K562 (cell line): ENCODE results near the gene NHLH1. TPM values are rescaled to one million over a fixed set of nuclear protein-coding genes. Genes with fewer than 3 reads are reported as not detected.

Experiments
- ATAC-seq: fragments of 200-7000 bp; cut with Tn5 transposase; 3 replicates; pipeline ENCODE4 v1.9.1; 2020; ENCODE audit warnings: moderate library complexity
- BruUV-seq: library from RNA; stranded (reverse); fragments of 400-500 nt; replicated peaks from 2 replicates; lab custom pipeline; 2021; lab: Mats Ljungman, UMichigan
- CTCF ChIA-PET: fragments of 300-600 bp; formaldehyde crosslinking; extraction: SDS; loops from one replicate; lab custom pipeline; 2021; ENCODE audit warnings: low intra/inter-chr PET ratio; lab: Yijun Ruan, JAX
- POLR2A ChIA-PET: fragments of 300-600, 350-650 bp; sonication (Branson Sonifier 250); formaldehyde crosslinking; extraction: SDS; loops from one replicate; lab custom pipeline; 2021; ENCODE audit warnings: antibody characterized with exemption, inconsistent platforms; lab: Yijun Ruan, JAX
- DNase-seq, 4 experiments: peaks; one replicate each; pipeline versions ENCODE4 v3.0.0 to v3.0.0-alpha.2; 2011 to 2018; ENCODE audit warnings: low spot score in 3 of 4, mixed read lengths in 3 of 4; ENCODE audit errors: extremely low read depth in 1 of 4
- FAIRE-seq: peaks from 2 replicates; lab custom pipeline; 2011; peaks lifted over from hg19 to GRCh38; lab: Jason Lieb, UNC
- H2AFZ ChIP-seq: 2 replicates; pipeline ENCODE4 v1.6.0; 2011; ENCODE audit warnings: low read depth, low read length, control low read depth, inconsistent platforms
- H3K27ac ChIP-seq: fragments of 200-600 bp; 3 replicates; pipeline ENCODE4 v1.8.0; 2011; ENCODE audit warnings: low read depth, mild to moderate bottlenecking, control low read depth, inconsistent platforms, low read length, moderate library complexity, mixed read lengths; ENCODE audit errors: extremely low read depth
- H3K27me3 ChIP-seq, 2 experiments: fragments of 300-600 bp in 1 of 2; 2 replicates in 1 of 2; 3 replicates in 1 of 2; pipeline versions ENCODE4 v1.6.0 to v1.8.0; 2011; ENCODE audit warnings: inconsistent platforms in 2 of 2, low read length in 2 of 2, mild to moderate bottlenecking in 1 of 2, mixed read lengths in 1 of 2, moderate library complexity in 1 of 2; ENCODE audit not compliant: control insufficient read depth in 2 of 2, insufficient read depth in 2 of 2
- H3K36me3 ChIP-seq: fragments of 300-600 bp; 3 replicates; pipeline ENCODE4 v1.8.0; 2011; ENCODE audit warnings: mild to moderate bottlenecking, low read length, inconsistent platforms; ENCODE audit not compliant: control insufficient read depth, insufficient read depth
- H3K4me1 ChIP-seq, 2 experiments: fragments of 200-600 bp in 1 of 2; replicated peaks in 1 of 2; 2 replicates in 1 of 2; 3 replicates in 1 of 2; pipeline versions ENCODE4 v1.5.1 to v1.8.0; 2011; ENCODE audit warnings: inconsistent platforms in 2 of 2, low read length in 2 of 2, mild to moderate bottlenecking in 1 of 2, mixed read lengths in 1 of 2, moderate library complexity in 1 of 2; ENCODE audit not compliant: control insufficient read depth in 2 of 2, insufficient read depth in 2 of 2
- H3K4me2 ChIP-seq: 2 replicates; pipeline ENCODE4 v1.6.1; 2011; ENCODE audit warnings: low read length, control low read depth, inconsistent platforms, mixed read lengths; ENCODE audit not compliant: insufficient read depth
- H3K4me3 ChIP-seq: fragments of 200-600 bp; sonication (generic), shearing (Covaris generic); 2 replicates; pipeline ENCODE4 v1.5.1; 2016; ENCODE audit warnings: control low read depth, inconsistent platforms
- H3K79me2 ChIP-seq: fragments of 200-600 bp; 3 replicates; pipeline ENCODE4 v1.8.0; 2011; ENCODE audit warnings: low read length, inconsistent platforms; ENCODE audit not compliant: control insufficient read depth, insufficient read depth
- H3K9ac ChIP-seq, 2 experiments: 2 replicates each; pipeline versions ENCODE4 v1.6.0 to v1.6.1; 2011; ENCODE audit warnings: low read depth in 2 of 2, low read length in 2 of 2, control low read depth in 1 of 2, inconsistent platforms in 1 of 2, mild to moderate bottlenecking in 1 of 2, mixed read lengths in 1 of 2; ENCODE audit not compliant: insufficient read depth in 1 of 2
- H3K9me1 ChIP-seq: one replicate; pipeline ENCODE4 v1.6.0; 2011; ENCODE audit warnings: inconsistent platforms, mild to moderate bottlenecking, low read length, moderate library complexity; ENCODE audit not compliant: control insufficient read depth, insufficient read depth
- H3K9me3 ChIP-seq: replicated peaks from 2 replicates; pipeline ENCODE4 v1.5.1; 2011; ENCODE audit warnings: low read depth, low read length, inconsistent platforms; ENCODE audit not compliant: control insufficient read depth, insufficient read depth
- H4K20me1 ChIP-seq: replicated peaks from 2 replicates; pipeline ENCODE4 v1.6.1; 2011; ENCODE audit warnings: low read length, inconsistent platforms, mixed read lengths; ENCODE audit not compliant: control insufficient read depth, insufficient read depth
- CBX3 ChIP-seq, 2 experiments: IDR thresholded peaks; 1 replicate in 1 of 2; 2 replicates in 1 of 2; pipeline ENCODE4 v1.6.1; 2012; ENCODE audit warnings: inconsistent platforms in 2 of 2, low read length in 2 of 2, borderline replicate concordance in 1 of 2, control low read depth in 1 of 2
- CBX5 ChIP-seq: IDR thresholded peaks from 2 replicates; pipeline ENCODE4 v1.6.1; 2014; ENCODE audit warnings: low read depth, borderline replicate concordance
- EWSR1 ChIP-seq: fragments of 450-650 bp; IDR thresholded peaks from 2 replicates; pipeline ENCODE4 v1.6.1; 2018; ENCODE audit warnings: borderline replicate concordance, mild to moderate bottlenecking, low read depth, moderate library complexity; ENCODE audit not compliant: partially characterized antibody
- HMG20B ChIP-seq: fragments of 250-450 bp; sonication (Bioruptor Pico); IDR thresholded peaks from 2 replicates; pipeline ENCODE4 v1.5.0; 2021; ENCODE audit warnings: mild to moderate bottlenecking
- KAT7 ChIP-seq: sonication (generic); formaldehyde crosslinking; IDR thresholded peaks from 2 replicates; pipeline ENCODE4 v1.8.0; 2022; ENCODE audit warnings: missing genetic modification reagents, mild to moderate bottlenecking, borderline replicate concordance
- RAD21 ChIP-seq, 2 experiments: fragments of 250-450 bp in 1 of 2; fragments of 450-650 bp in 1 of 2; sonication (Bioruptor Pico) in 1 of 2; formaldehyde crosslinking in 1 of 2; IDR thresholded peaks in 1 of 2; conservative IDR thresholded peaks in 1 of 2; 2 replicates each; pipeline versions ENCODE4 v1.4.0 to v1.8.0; 2020 to 2022; ENCODE audit warnings: mild to moderate bottlenecking in 2 of 2, moderate library complexity in 1 of 2
- YY1 ChIP-seq, 3 experiments: IDR thresholded peaks; 2 replicates each; pipeline ENCODE4 v1.6.1; 2011; ENCODE audit warnings: low read length in 2 of 3, mild to moderate bottlenecking in 2 of 3, moderate library complexity in 2 of 3, borderline replicate concordance in 1 of 3, control low read depth in 1 of 3, low read depth in 1 of 3; ENCODE audit not compliant: insufficient read depth in 3 of 3, insufficient replicate concordance in 2 of 3, control insufficient read depth in 1 of 3, insufficient read length in 1 of 3; ENCODE audit errors: extremely low read depth in 1 of 3
- ZNF75A ChIP-seq: fragments of 450-650 bp; formaldehyde crosslinking; IDR thresholded peaks from 2 replicates; pipeline ENCODE4 v1.4.0; 2020; ENCODE audit warnings: mild to moderate bottlenecking
- WGBS: fragments of 100-300 bp; shearing (Covaris generic); methylation state at CpG from one replicate; pipeline ENCODE4 v1.1.6; 2016; ENCODE audit warnings: low coverage, mixed read lengths; ENCODE audit not compliant: insufficient coverage; ENCODE audit errors: missing lambda C conversion rate; 5-methylcytosine and 5-hydroxymethylcytosine counted together
- in situ Hi-C: fragments of 300-500 bp; cut with MboI; formaldehyde crosslinking; loops from 4 replicates; pipeline ENCODE4 v1.15.0; 2018; ENCODE audit warnings: inconsistent platforms, mixed read lengths
- intact Hi-C: fragments of 100-400 bp; cut with micrococcal nuclease; formaldehyde crosslinking; loops from 2 replicates; pipeline ENCODE4 v1.14.2; 2022
- polyA plus RNA-seq, 8 experiments: library from polyadenylated mRNA; depleted of rRNA in 4 of 8; stranded (reverse) in 5 of 8; unstranded in 3 of 8; fragments of >200 nt; fragmentation: Nextera tagmentation in 2 of 8; fragmentation: Illumina TruSeq in 1 of 8; extraction: Ambion mirVana in 2 of 8; extraction: Trizol in 1 of 8; gene quantifications; 2 replicates each; pipeline versions ENCODE4 v1.2.1 to v1.2.3, GENCODE V29; 2011 to 2014; ENCODE audit warnings: inconsistent platforms in 1 of 8, missing spikeins in 1 of 8
- total RNA-seq, 7 experiments: library from RNA; depleted of rRNA in 6 of 7; stranded (reverse); fragments of >200 nt in 6 of 7; fragmentation: Illumina TruSeq in 2 of 7; extraction: Trizol in 2 of 7; gene quantifications; 2 replicates each; pipeline versions ENCODE4 v1.2.1 to v1.2.3, GENCODE V29; 2011 to 2021; ENCODE audit warnings: low replicate concordance in 1 of 7
- TF ChIP-seq, protein P1 (sequence below), 2 experiments: fragments of 450-650 bp; conservative IDR thresholded peaks; 2 replicates each; pipeline ENCODE4 v1.6.1; 2017; ENCODE audit warnings: mild to moderate bottlenecking in 2 of 2, moderate library complexity in 2 of 2
- TF ChIP-seq, protein P2 (sequence below): sonication (generic); formaldehyde crosslinking; IDR thresholded peaks from 2 replicates; pipeline ENCODE4 v1.8.1; 2023; ENCODE audit warnings: missing genetic modification reagents, mild to moderate bottlenecking, borderline replicate concordance
- TF ChIP-seq, protein P3 (sequence below): fragments of 450-650 bp; formaldehyde crosslinking; IDR thresholded peaks from 2 replicates; pipeline ENCODE4 v1.4.0; 2020; ENCODE audit warnings: mild to moderate bottlenecking, moderate library complexity

NHLH1 gene
- total and polyA plus RNA-seq, 9 of the 15 experiments (the other 6 are each of a cell fraction or from before 2014, with no cell fraction given), result 0.09 to 1.3 (median 0.35) TPM; not detected in 1

DNA sequence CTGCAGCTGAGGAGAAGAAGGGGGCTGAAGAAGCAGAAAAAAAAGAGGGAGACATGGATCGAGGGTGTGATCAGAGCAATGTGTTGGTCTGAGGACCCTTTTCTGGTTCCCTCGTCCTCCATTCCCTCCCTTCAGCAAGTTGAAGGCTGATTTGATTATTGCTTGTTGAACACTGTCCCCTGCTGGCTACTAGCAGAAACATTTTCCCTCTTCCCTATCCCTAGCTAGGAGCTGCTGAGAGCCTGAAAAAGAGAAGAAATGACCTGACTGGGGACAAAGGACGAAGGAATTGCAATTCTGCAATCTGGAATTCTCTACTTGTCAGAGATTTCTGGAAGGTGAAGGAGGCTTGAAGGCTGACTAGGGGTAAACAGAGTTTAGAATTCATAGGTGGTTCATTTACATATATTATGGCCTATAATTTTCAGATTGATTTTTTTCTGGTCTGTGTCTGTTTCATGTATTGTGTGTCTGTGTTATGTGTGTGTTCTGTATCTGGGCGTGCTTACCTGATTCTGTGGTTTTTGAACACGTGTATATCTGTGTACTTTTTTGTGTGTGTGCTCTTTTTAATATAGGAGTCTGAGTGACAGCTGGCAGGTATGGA, 9.8 kb downstream of the NHLH1 start:
- intact Hi-C loops, result loop anchor here (1.0 to 5.0 kb wide), 9 partner anchors 14 to 291 kb away; partner anchors contain the start of genes DCAF8 and PEX19
- peak; percentile 72 to 82 (median 74) for DNase-seq
- ChIA-PET CTCF (interaction anchor here (0.5 to 1.7 kb wide), 9 partner anchors 22 to 613 kb away, joined by 3 to 12 read pairs (median 4); no protein-coding TSS in a partner anchor), POLR2A (interaction anchor here (0.6 to 5.7 kb wide), 15 partner anchors 9 to 553 kb away, joined by 3 to 37 read pairs (median 4); no protein-coding TSS in a partner anchor)
- Histone ChIP-seq H3K4me2 (peak overlapping the region; percentile 35), H3K9ac (0 out of 4 replicates have a peak overlapping the region, but pooled peaks of 1 of the 2 experiments have one; percentile 4), H4K20me1 (no peaks in the 10 kb centered on the region), H3K36me3 (no peaks in the 10 kb centered on the region), H3K9me1 (no peaks in the 10 kb centered on the region), H3K4me3 (no peak overlapping the region), H2AFZ (peak overlapping the region; percentile 67), H3K27ac (no peak overlapping the region), H3K4me1 (peaks cover 17 to 22% of the 10 kb centered on the region in 2 experiments), H3K79me2 (no peaks in the 10 kb centered on the region), H3K27me3 (no peaks in the 10 kb centered on the region; a peak in 1 of 5 replicates), H3K9me3 (no peaks in the 10 kb centered on the region)
- ATAC-seq, result peak; percentile 85
- peak; percentile 91 for FAIRE-seq
- WGBS, result 2% methylated on average over 4 of the region's 5 CpGs
- no TSS peak for BruUV-seq
- in situ Hi-C loops, result loop anchor here (10.0 kb wide), 1 partner anchor 272 kb away; no protein-coding TSS in a partner anchor
- TF ChIP-seq, protein P1, sequence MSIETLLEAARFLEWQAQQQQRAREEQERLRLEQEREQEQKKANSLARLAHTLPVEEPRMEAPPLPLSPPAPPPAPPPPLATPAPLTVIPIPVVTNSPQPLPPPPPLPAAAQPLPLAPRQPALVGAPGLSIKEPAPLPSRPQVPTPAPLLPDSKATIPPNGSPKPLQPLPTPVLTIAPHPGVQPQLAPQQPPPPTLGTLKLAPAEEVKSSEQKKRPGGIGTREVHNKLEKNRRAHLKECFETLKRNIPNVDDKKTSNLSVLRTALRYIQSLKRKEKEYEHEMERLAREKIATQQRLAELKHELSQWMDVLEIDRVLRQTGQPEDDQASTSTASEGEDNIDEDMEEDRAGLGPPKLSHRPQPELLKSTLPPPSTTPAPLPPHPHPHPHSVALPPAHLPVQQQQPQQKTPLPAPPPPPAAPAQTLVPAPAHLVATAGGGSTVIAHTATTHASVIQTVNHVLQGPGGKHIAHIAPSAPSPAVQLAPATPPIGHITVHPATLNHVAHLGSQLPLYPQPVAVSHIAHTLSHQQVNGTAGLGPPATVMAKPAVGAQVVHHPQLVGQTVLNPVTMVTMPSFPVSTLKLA (conservative IDR thresholded peaks at IDR 0.05), result no peak
- no peak for TF ChIP-seq CBX5
- TF ChIP-seq, protein P2, sequence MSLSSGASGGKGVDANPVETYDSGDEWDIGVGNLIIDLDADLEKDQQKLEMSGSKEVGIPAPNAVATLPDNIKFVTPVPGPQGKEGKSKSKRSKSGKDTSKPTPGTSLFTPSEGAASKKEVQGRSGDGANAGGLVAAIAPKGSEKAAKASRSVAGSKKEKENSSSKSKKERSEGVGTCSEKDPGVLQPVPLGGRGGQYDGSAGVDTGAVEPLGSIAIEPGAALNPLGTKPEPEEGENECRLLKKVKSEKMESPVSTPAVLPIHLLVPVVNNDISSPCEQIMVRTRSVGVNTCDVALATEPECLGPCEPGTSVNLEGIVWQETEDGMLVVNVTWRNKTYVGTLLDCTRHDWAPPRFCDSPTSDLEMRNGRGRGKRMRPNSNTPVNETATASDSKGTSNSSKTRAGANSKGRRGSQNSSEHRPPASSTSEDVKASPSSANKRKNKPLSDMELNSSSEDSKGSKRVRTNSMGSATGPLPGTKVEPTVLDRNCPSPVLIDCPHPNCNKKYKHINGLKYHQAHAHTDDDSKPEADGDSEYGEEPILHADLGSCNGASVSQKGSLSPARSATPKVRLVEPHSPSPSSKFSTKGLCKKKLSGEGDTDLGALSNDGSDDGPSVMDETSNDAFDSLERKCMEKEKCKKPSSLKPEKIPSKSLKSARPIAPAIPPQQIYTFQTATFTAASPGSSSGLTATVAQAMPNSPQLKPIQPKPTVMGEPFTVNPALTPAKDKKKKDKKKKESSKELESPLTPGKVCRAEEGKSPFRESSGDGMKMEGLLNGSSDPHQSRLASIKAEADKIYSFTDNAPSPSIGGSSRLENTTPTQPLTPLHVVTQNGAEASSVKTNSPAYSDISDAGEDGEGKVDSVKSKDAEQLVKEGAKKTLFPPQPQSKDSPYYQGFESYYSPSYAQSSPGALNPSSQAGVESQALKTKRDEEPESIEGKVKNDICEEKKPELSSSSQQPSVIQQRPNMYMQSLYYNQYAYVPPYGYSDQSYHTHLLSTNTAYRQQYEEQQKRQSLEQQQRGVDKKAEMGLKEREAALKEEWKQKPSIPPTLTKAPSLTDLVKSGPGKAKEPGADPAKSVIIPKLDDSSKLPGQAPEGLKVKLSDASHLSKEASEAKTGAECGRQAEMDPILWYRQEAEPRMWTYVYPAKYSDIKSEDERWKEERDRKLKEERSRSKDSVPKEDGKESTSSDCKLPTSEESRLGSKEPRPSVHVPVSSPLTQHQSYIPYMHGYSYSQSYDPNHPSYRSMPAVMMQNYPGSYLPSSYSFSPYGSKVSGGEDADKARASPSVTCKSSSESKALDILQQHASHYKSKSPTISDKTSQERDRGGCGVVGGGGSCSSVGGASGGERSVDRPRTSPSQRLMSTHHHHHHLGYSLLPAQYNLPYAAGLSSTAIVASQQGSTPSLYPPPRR (CRISPR knock-in tag), result no peak
- no peak for TF ChIP-seq EWSR1
- 0 out of 2 replicates have a peak, but pooled peaks have one; percentile 70 for TF ChIP-seq KAT7 (CRISPR knock-in tag)
- TF ChIP-seq ZNF75A (CRISPR knock-in tag), result no peak
- TF ChIP-seq RAD21 (CRISPR knock-in tag; conservative IDR thresholded peaks at IDR 0.05 in 1 of 2, IDR thresholded peaks at IDR 0.05 in 1 of 2), result peak; percentile 97 to 99
- peak in 1 of 3 experiments; percentile 68 for TF ChIP-seq YY1 (IDR thresholded peaks at IDR 0.05; ENCODE audit: borderline replicate concordance in 1 of 3, control insufficient read depth in 1 of 3, extremely low read depth in 1 of 3, insufficient read depth in 3 of 3, insufficient read length in 1 of 3, insufficient replicate concordance in 2 of 3, low read depth in 1 of 3, low read length in 2 of 3)
- no peak for TF ChIP-seq HMG20B (CRISPR knock-in tag)
- 0 out of 3 replicates have a peak, but pooled peaks of 1 of the 2 experiments have one; percentile 11 for TF ChIP-seq CBX3 (IDR thresholded peaks at IDR 0.05; ENCODE audit: borderline replicate concordance in 1 of 2, low read length in 2 of 2)
- TF ChIP-seq, protein P3, sequence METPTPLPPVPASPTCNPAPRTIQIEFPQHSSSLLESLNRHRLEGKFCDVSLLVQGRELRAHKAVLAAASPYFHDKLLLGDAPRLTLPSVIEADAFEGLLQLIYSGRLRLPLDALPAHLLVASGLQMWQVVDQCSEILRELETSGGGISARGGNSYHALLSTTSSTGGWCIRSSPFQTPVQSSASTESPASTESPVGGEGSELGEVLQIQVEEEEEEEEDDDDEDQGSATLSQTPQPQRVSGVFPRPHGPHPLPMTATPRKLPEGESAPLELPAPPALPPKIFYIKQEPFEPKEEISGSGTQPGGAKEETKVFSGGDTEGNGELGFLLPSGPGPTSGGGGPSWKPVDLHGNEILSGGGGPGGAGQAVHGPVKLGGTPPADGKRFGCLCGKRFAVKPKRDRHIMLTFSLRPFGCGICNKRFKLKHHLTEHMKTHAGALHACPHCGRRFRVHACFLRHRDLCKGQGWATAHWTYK (CRISPR knock-in tag), result no peak
